ENCODE measurements around the gene ZP1.

GRCh38 chr11:60923326-60923725 is 56.0 kb downstream of the ZP1 start:
- no peak for TF ChIP-seq CTCF (IDR thresholded peaks at IDR 0.05)
- TF ChIP-seq ZFX (IDR thresholded peaks at IDR 0.05; ENCODE audit: borderline replicate concordance) = no peak

Data from 22Rv1 (cell line).